Kidney (tissue), 14 donors: Measurements from ENCODE around the gene XYLT1. TPM values are rescaled to one million over a fixed set of nuclear protein-coding genes. Genes with fewer than 3 reads are reported as not detected.

Source experiments
- DNase-seq, 5 donors: peaks; one replicate each; pipeline ENCODE4 v3.0.0-alpha.2; 2013 to 2020
- FAIRE-seq: peaks from 2 replicates; lab custom pipeline; 2012; peaks lifted over from hg19 to GRCh38; lab: Jason Lieb, UNC
- H3K27ac ChIP-seq, 2 donors: one replicate each; pipeline ENCODE4 v1.7.0; 2013; ENCODE audit warnings: low read depth in 2 of 2, low read length in 2 of 2, inconsistent platforms in 1 of 2
- H3K27me3 ChIP-seq: one replicate; pipeline ENCODE4 v1.7.1; 2013; ENCODE audit warnings: low read length, inconsistent platforms; ENCODE audit not compliant: control insufficient read depth, insufficient read depth
- H3K36me3 ChIP-seq, 3 donors: one replicate each; pipeline versions ENCODE4 v1.7.0 to v1.7.1; 2013; ENCODE audit warnings: low read length in 3 of 3, control low read depth in 1 of 3, inconsistent platforms in 1 of 3; ENCODE audit not compliant: insufficient read depth in 3 of 3, control insufficient read depth in 2 of 3
- H3K4me1 ChIP-seq, 3 donors: one replicate each; pipeline versions ENCODE4 v1.7.0 to v1.7.1; 2013; ENCODE audit warnings: low read length in 3 of 3, inconsistent platforms in 1 of 3, low read depth in 1 of 3; ENCODE audit not compliant: control insufficient read depth in 2 of 3, insufficient read depth in 2 of 3
- H3K4me3 ChIP-seq, 3 donors: one replicate each; pipeline versions ENCODE4 v1.7.0 to v1.8.1; 2013; ENCODE audit warnings: low read length in 3 of 3, control low read depth in 1 of 3, inconsistent platforms in 1 of 3
- H3K9ac ChIP-seq, 3 donors: one replicate each; pipeline versions ENCODE4 v1.7.0 to v1.7.1; 2013; ENCODE audit warnings: low read length in 3 of 3, control low read depth in 1 of 3, inconsistent platforms in 1 of 3
- H3K9me3 ChIP-seq, 3 donors: one replicate each; pipeline versions ENCODE4 v1.7.0 to v1.7.1; 2013; ENCODE audit warnings: low read length in 3 of 3, control low read depth in 1 of 3, inconsistent platforms in 1 of 3; ENCODE audit not compliant: control insufficient read depth in 2 of 3, insufficient read depth in 1 of 3
- intact Hi-C: fragments of 100-400 bp; cut with DNase I; formaldehyde crosslinking; loops from one replicate; pipeline ENCODE4 v1.11.1; 2022
- polyA plus RNA-seq: library from polyadenylated mRNA; stranded (reverse); fragments of 350-450 nt; fragmentation: Illumina TruSeq; extraction: RNeasy Lipid Tissue Mini Kit (QIAGEN cat#74804); gene quantifications from one replicate; pipeline ENCODE4 v1.2.3, GENCODE V29; 2014; ENCODE audit warnings: low read depth, low replicate concordance; ENCODE audit not compliant: insufficient read depth
- total RNA-seq: library from RNA; stranded (reverse); fragmentation: NEBNext Ultra II Directional; extraction: Animal tissue kit (Norgen Biotek cat#: 25700); gene quantifications from one replicate; pipeline ENCODE4 v1.2.1, GENCODE V29; 2021
- TF ChIP-seq, protein P1 (sequence below): IDR thresholded peaks from 3 replicates; pipeline ENCODE4 v1.5.1; 2012; ENCODE audit warnings: mild to moderate bottlenecking, moderate library complexity, borderline replicate concordance; ENCODE audit not compliant: insufficient read depth; ENCODE audit errors: extremely low read depth
- donor health status: control.
- donor health status: control.
- donor health status: control.
- donor health status: control.
- donor health status: control.
- donor health status: DM: yes; HTN: yes; CAD: no.
- donor health status: Normal renal cell carcinoma (clear cell type).

XYLT1 gene
- total and polyA plus RNA-seq, 2 donors from 2014 or later = 0.52 to 7.6 TPM

DNA sequence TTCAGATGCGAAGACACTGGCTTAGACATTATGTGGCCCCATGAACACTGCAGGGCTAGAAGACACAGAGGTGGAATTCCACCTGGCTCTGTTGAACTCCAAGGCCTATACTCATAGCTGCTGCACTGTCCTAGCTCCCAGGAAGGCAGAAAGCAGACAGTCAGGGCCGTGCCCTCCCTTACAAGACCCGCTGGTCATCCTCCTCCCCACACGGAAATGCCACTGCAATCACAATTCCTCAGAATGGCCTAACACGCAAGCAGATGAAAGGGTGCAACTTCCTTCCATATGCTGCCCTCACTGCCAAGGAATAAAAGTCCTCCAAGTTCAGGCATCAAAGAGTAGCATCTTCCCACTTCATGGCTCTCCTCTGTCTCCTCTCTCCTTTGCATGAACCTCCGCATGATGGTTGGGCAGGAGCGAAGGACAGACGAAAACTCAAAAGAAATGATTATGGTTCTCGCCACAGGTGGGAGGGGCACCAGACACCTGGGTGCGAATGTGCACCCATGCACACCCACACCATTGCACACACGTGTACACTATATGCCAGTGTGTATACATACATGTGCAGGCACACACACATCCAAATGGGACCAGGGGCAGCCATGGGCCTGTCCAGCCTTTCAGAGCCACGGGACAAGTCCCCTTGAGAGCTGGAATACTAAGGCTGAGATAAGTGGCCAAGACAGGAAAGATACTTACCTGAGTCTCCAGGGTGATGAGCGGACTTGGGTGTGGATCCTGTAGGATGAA, 113.3 kb downstream of the XYLT1 start:
- Histone ChIP-seq H3K27ac (no peak overlapping the region), H3K36me3 (no peaks in the 10 kb centered on the region), H3K4me1 (peaks cover 0 to 10% (median 0%) of the 10 kb centered on the region in 3 donors), H3K9ac (no peak overlapping the region), H3K27me3 (no peaks in the 10 kb centered on the region), H3K9me3 (no peaks in the 10 kb centered on the region), H3K4me3 (no peak overlapping the region)
- intact Hi-C loops = no loop called here
- FAIRE-seq = no peak
- TF ChIP-seq, protein P1, sequence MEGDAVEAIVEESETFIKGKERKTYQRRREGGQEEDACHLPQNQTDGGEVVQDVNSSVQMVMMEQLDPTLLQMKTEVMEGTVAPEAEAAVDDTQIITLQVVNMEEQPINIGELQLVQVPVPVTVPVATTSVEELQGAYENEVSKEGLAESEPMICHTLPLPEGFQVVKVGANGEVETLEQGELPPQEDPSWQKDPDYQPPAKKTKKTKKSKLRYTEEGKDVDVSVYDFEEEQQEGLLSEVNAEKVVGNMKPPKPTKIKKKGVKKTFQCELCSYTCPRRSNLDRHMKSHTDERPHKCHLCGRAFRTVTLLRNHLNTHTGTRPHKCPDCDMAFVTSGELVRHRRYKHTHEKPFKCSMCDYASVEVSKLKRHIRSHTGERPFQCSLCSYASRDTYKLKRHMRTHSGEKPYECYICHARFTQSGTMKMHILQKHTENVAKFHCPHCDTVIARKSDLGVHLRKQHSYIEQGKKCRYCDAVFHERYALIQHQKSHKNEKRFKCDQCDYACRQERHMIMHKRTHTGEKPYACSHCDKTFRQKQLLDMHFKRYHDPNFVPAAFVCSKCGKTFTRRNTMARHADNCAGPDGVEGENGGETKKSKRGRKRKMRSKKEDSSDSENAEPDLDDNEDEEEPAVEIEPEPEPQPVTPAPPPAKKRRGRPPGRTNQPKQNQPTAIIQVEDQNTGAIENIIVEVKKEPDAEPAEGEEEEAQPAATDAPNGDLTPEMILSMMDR = no peak
- DNase-seq = peak in 1 of 5 donors; percentile 30

DNA sequence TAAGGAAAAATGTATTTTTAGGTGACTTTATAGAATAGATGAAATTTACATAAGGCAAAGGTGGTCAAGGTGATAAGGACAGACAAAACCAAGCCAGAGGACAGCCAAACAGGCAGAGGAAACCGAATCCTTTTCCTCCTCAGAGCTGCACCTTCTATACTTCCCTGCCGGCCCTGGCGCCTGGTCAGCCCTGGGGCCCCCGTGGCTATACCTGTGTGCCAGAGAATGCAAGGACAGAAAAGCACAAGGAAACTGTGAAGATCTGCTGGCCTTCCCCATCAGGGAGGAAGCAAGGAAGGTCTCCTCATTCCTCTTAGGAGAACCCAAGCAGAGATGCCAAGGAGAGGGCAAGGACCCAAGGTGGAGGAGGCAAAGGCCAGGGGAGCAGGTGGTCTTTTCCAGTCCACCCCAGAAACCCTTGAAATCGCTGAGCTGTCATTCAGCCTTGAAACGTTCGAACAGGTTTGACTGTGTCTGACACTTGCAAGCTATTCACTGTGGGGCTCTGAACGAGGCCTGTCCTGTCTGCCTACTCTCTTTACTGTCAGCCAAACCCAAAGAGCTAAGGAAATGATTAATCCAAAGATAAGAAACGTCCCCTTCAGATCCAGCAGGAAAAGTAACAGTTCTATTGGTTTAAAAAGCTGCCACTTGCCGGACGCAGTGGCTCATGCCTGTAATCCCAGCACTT, 114.4 kb downstream of the XYLT1 start:
- TF ChIP-seq, protein P1 = no peak
- FAIRE-seq (no peak), DNase-seq (peak in 1 of 5 donors; percentile 39)
- Histone ChIP-seq H3K27ac (no peak overlapping the region), H3K9me3 (no peaks in the 10 kb centered on the region), H3K4me1 (peaks cover 0 to 10% (median 0%) of the 10 kb centered on the region in 3 donors), H3K27me3 (no peaks in the 10 kb centered on the region), H3K36me3 (no peaks in the 10 kb centered on the region), H3K9ac (no peak overlapping the region), H3K4me3 (no peak overlapping the region)
- intact Hi-C loops = no loop called here

- Histone ChIP-seq H3K4me3 (no peak overlapping the region), H3K9me3 (no peaks in the 10 kb centered on the region), H3K27ac (no peak overlapping the region), H3K36me3 (no peaks in the 10 kb centered on the region), H3K27me3 (no peaks in the 10 kb centered on the region), H3K4me1 (peaks cover 0 to 8% (median 0%) of the 10 kb centered on the region in 3 donors), H3K9ac (no peak overlapping the region)
- DNase-seq = peak in 1 of 5 donors; percentile 37
- no peak for FAIRE-seq
- intact Hi-C loops = no loop called here
- TF ChIP-seq, protein P1 = no peak
Observed at GRCh38 chr16:17354685-17355084, 116.1 kb downstream of the XYLT1 start.
